Caco-2 (cell line): ENCODE measurements around the gene GRM4. TPM values are rescaled to one million over a fixed set of nuclear protein-coding genes. Genes with fewer than 3 reads are reported as not detected.

Experiments
- BruUV-seq: library from RNA; stranded (reverse); fragments of 400-500 nt; replicated peaks from 2 replicates; lab custom pipeline; 2021; lab: Mats Ljungman, UMichigan
- CTCF ChIA-PET: fragments of 300-600 bp; sonication (Branson Sonifier 250); formaldehyde crosslinking; loops from one replicate; lab custom pipeline; 2022; ENCODE audit warnings: antibody characterized with exemption; lab: Charles Lee
- POLR2A ChIA-PET: fragments of 300-600 bp; sonication (Branson Sonifier 250); formaldehyde crosslinking; loops from one replicate; lab custom pipeline; 2022; ENCODE audit warnings: antibody characterized with exemption; lab: Charles Lee
- DNase-seq, 2 experiments: peaks; one replicate each; pipeline versions ENCODE4 v3.0.0 to v3.0.0-alpha.2; 2020 to 2022
- H3K27me3 ChIP-seq: replicated peaks from 2 replicates; pipeline ENCODE4 v1.6.0; 2011; ENCODE audit warnings: low read length; ENCODE audit not compliant: control insufficient read depth, insufficient read depth
- H3K36me3 ChIP-seq: 2 replicates; pipeline ENCODE4 v1.5.1; 2011; ENCODE audit warnings: low read length; ENCODE audit not compliant: control insufficient read depth, insufficient read depth
- H3K4me1 ChIP-seq: fragments of 250-450 bp; sonication (Bioruptor Pico); 2 replicates; pipeline ENCODE4 v1.5.1; 2020; ENCODE audit warnings: mild to moderate bottlenecking
- H3K4me3 ChIP-seq: 2 replicates; pipeline ENCODE4 v1.5.1; 2011; ENCODE audit warnings: low read depth, mild to moderate bottlenecking, control low read depth, low read length
- H3K9me3 ChIP-seq: fragments of 250-450 bp; sonication (Bioruptor Pico); 2 replicates; pipeline ENCODE4 v1.5.1; 2020; ENCODE audit warnings: mild to moderate bottlenecking, moderate library complexity
- H3K27ac Mint-ChIP-seq: one replicate; pipeline ENCODE4 v1.8.0; 2022; ENCODE audit warnings: mixed read lengths; ENCODE audit not compliant: unreplicated experiment
- H3K27me3 Mint-ChIP-seq: one replicate; pipeline ENCODE4 v1.8.0; 2022; ENCODE audit warnings: mixed read lengths; ENCODE audit not compliant: insufficient read depth, unreplicated experiment
- H3K36me3 Mint-ChIP-seq: one replicate; pipeline ENCODE4 v1.8.0; 2022; ENCODE audit warnings: mild to moderate bottlenecking, mixed read lengths; ENCODE audit not compliant: insufficient read depth, unreplicated experiment
- H3K4me1 Mint-ChIP-seq: one replicate; pipeline ENCODE4 v1.8.0; 2022; ENCODE audit warnings: low read depth, mixed read lengths; ENCODE audit not compliant: unreplicated experiment
- H3K4me3 Mint-ChIP-seq: one replicate; pipeline ENCODE4 v1.8.0; 2022; ENCODE audit warnings: mild to moderate bottlenecking, moderate library complexity, mixed read lengths; ENCODE audit not compliant: unreplicated experiment
- H3K9me3 Mint-ChIP-seq: one replicate; pipeline ENCODE4 v1.8.0; 2022; ENCODE audit warnings: mixed read lengths; ENCODE audit not compliant: unreplicated experiment
- intact Hi-C: fragments of 100-400 bp; cut with micrococcal nuclease; formaldehyde crosslinking; loops from one replicate; pipeline ENCODE4 v1.10.0; 2022; ENCODE audit not compliant: unreplicated experiment
- total RNA-seq: library from RNA; stranded (reverse); gene quantifications from 2 replicates; pipeline ENCODE4 v1.2.3, GENCODE V29; 2022
- TF ChIP-seq, protein P1 (sequence below), 2 experiments: fragments of 200-600 bp in 1 of 2; IDR thresholded peaks; 1 replicate in 1 of 2; 2 replicates in 1 of 2; pipeline versions ENCODE4 v1.5.1 to v1.8.0; 2011 to 2022; ENCODE audit warnings: antibody characterized with exemption in 1 of 2, control low read depth in 1 of 2, inconsistent platforms in 1 of 2, low read depth in 1 of 2, low read length in 1 of 2, mild to moderate bottlenecking in 1 of 2, moderate library complexity in 1 of 2; ENCODE audit not compliant: insufficient read depth in 1 of 2, severe bottlenecking in 1 of 2, unreplicated experiment in 1 of 2

The GRM4 gene
- total RNA-seq, 1 experiment from 2014 or later: 0.09 TPM

DNA sequence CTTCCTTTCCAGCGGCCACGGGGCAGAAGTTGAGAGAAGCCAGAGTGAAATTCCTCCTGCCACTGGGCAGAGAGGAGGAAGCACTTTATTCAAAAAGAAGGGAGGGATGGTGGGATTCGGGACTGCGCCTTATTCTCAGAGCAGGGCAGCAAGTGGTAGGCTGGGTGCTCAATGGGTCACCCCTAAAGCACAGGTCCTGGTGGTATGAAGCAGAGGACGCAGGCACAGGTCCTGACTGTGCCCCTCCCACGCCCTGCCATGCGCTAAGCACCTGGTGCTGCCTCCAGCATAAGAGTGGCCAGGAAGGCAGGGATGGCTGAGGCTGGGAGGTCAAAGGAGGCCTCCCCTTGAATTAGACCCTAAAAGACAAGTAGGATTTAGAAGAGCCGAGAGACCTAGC lies 4.9 kb upstream of the GRM4 start:
- Mint-ChIP-seq H3K4me3 (no peak overlapping the region), H3K27ac (no peak overlapping the region), H3K36me3 (peaks cover 6% of the 10 kb centered on the region), H3K4me1 (no peaks in the 10 kb centered on the region), H3K27me3 (peaks cover 21% of the 10 kb centered on the region), H3K9me3 (no peaks in the 10 kb centered on the region)
- Histone ChIP-seq H3K9me3 (no peaks in the 10 kb centered on the region), H3K27me3 (peaks cover 2% of the 10 kb centered on the region; the same call in 1 of the 2 replicates), H3K36me3 (no peaks in the 10 kb centered on the region), H3K4me3 (no peak overlapping the region), H3K4me1 (peaks cover 4% of the 10 kb centered on the region; the same call in 1 of the 2 replicates)
- ChIA-PET CTCF (no interaction called here), POLR2A (no interaction called here)
- intact Hi-C loops: loop anchor here (10.0 kb wide), 1 partner anchor 166 kb away; no protein-coding TSS in a partner anchor
- no peak for DNase-seq
- BruUV-seq: no TSS peak
- TF ChIP-seq, protein P1, sequence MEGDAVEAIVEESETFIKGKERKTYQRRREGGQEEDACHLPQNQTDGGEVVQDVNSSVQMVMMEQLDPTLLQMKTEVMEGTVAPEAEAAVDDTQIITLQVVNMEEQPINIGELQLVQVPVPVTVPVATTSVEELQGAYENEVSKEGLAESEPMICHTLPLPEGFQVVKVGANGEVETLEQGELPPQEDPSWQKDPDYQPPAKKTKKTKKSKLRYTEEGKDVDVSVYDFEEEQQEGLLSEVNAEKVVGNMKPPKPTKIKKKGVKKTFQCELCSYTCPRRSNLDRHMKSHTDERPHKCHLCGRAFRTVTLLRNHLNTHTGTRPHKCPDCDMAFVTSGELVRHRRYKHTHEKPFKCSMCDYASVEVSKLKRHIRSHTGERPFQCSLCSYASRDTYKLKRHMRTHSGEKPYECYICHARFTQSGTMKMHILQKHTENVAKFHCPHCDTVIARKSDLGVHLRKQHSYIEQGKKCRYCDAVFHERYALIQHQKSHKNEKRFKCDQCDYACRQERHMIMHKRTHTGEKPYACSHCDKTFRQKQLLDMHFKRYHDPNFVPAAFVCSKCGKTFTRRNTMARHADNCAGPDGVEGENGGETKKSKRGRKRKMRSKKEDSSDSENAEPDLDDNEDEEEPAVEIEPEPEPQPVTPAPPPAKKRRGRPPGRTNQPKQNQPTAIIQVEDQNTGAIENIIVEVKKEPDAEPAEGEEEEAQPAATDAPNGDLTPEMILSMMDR (IDR thresholded peaks at IDR 0.05; ENCODE audit: insufficient read depth in 1 of 2, low read depth in 1 of 2, low read length in 1 of 2, severe bottlenecking in 1 of 2, unreplicated experiment in 1 of 2): no peak

DNA sequence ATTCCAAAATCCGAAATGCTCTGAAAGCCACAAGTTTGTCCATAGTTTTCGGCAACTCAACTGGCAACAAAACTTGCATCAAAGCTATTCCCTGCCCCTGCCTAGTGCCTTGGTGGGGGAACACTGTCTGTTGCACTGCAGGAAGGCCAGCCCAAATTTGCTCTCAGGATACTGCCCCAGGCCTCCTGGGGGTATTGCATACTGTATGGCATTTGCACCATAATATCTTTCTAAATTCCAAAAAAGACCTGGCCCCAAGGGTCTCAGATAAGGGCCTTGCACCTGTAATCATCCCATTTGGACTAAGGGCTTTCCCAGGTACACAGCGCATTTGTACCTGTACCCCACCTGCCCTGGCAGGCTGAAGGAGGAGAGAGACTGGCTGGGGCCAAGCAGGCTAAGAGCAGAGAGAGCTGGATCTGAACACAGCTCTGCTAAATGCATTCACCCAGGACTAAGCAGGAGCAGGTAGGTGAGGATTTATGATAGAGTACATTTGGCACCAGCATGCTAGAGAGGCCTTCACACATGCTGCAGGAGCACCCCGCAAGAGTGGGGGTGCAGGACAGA lies 4.0 kb upstream of the GRM4 start:
- Mint-ChIP-seq H3K36me3 (peaks cover 6% of the 10 kb centered on the region), H3K27ac (no peak overlapping the region), H3K27me3 (peaks cover 25% of the 10 kb centered on the region), H3K4me3 (no peak overlapping the region), H3K9me3 (no peaks in the 10 kb centered on the region), H3K4me1 (no peaks in the 10 kb centered on the region)
- Histone ChIP-seq H3K36me3 (no peaks in the 10 kb centered on the region), H3K4me3 (no peak overlapping the region), H3K4me1 (peaks cover 4% of the 10 kb centered on the region; the same call in 1 of the 2 replicates), H3K9me3 (no peaks in the 10 kb centered on the region), H3K27me3 (peaks cover 2% of the 10 kb centered on the region; the same call in 1 of the 2 replicates)
- POLR2A ChIA-PET: no interaction called here
- TF ChIP-seq, protein P1 (IDR thresholded peaks at IDR 0.05; ENCODE audit: insufficient read depth in 1 of 2, low read depth in 1 of 2, low read length in 1 of 2, severe bottlenecking in 1 of 2, unreplicated experiment in 1 of 2): no peak
- no TSS peak for BruUV-seq
- CTCF ChIA-PET: no interaction called here
- peak in 1 of 2 experiments; percentile 22 for DNase-seq
- intact Hi-C loops: loop anchor here (10.0 kb wide), 1 partner anchor 165 kb away; no protein-coding TSS in a partner anchor

DNA sequence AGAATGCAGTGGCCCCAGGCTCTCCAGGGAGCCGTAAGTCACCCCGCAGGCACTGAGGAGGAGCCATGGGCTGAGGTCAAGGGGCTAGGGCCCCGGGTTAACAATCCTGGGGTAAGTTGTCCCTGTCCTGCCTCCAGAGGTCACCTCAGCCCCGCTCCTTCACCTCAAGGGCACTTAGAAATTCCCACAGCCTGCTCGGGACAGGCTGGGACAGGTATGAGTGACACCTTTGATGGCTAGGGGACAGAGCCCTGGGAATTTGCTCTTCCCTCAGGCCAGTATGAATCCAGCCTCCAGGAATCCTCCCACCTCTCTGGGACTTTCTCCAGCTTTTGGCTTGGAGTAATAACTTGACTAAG lies 3.5 kb upstream of the GRM4 start:
- BruUV-seq: no TSS peak
- CTCF ChIA-PET: no interaction called here

More for the DNA sequence above, 3.5 kb upstream of the GRM4 start:
- Histone ChIP-seq H3K4me1 (peaks cover 2% of the 10 kb centered on the region; the same call in 1 of the 2 replicates), H3K9me3 (no peaks in the 10 kb centered on the region), H3K4me3 (no peak overlapping the region), H3K36me3 (no peaks in the 10 kb centered on the region), H3K27me3 (peaks cover 2% of the 10 kb centered on the region; the same call in 1 of the 2 replicates)
- Mint-ChIP-seq H3K9me3 (no peaks in the 10 kb centered on the region), H3K27me3 (peaks cover 25% of the 10 kb centered on the region), H3K4me1 (no peaks in the 10 kb centered on the region), H3K27ac (no peak overlapping the region), H3K4me3 (no peak overlapping the region), H3K36me3 (peaks cover 5% of the 10 kb centered on the region)
- DNase-seq: peak in 1 of 2 experiments; percentile 46
- TF ChIP-seq, protein P1 (IDR thresholded peaks at IDR 0.05; ENCODE audit: insufficient read depth in 1 of 2, low read depth in 1 of 2, low read length in 1 of 2, severe bottlenecking in 1 of 2, unreplicated experiment in 1 of 2): no peak
- intact Hi-C loops: no loop called here
- POLR2A ChIA-PET: no interaction called here
